GM10266 (cell line): ENCODE measurements around the gene PDZD4.
A peak's percentile ranks its signal among the peaks of the same experiment; 100 is the strongest.

Experiments used
- DNase-seq: peaks from one replicate; pipeline ENCODE4 v3.0.0; 2012; ENCODE audit errors: extremely low spot score
- TF ChIP-seq, protein P1 (sequence below): IDR thresholded peaks from 2 replicates; pipeline ENCODE4 v1.5.1; 2012; ENCODE audit warnings: mild to moderate bottlenecking, low read depth; ENCODE audit not compliant: control insufficient read depth, insufficient read depth; ENCODE audit errors: missing control alignments

PDZD4 gene

DNA sequence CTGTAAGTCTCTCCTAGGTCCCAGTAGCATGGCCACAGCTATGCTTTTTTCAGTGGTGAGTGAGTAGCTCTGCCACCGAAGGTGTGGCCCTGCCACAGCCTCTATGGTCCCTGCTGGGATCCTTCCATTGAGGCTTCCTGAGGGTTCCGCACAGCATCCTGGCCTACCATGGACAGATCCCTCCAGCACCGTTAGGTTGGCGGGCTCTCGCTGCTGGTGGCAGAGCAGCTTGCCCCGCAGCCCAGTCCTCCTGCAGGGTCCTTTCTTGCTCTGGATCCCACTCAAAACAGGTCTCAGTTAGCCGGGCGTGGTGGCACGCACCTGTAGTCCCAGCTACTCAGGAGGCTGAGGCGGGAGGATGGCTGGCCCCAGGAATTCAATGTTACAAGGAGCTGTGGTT lies 2.4 kb upstream of the PDZD4 start:
- DNase-seq: no peak

DNA sequence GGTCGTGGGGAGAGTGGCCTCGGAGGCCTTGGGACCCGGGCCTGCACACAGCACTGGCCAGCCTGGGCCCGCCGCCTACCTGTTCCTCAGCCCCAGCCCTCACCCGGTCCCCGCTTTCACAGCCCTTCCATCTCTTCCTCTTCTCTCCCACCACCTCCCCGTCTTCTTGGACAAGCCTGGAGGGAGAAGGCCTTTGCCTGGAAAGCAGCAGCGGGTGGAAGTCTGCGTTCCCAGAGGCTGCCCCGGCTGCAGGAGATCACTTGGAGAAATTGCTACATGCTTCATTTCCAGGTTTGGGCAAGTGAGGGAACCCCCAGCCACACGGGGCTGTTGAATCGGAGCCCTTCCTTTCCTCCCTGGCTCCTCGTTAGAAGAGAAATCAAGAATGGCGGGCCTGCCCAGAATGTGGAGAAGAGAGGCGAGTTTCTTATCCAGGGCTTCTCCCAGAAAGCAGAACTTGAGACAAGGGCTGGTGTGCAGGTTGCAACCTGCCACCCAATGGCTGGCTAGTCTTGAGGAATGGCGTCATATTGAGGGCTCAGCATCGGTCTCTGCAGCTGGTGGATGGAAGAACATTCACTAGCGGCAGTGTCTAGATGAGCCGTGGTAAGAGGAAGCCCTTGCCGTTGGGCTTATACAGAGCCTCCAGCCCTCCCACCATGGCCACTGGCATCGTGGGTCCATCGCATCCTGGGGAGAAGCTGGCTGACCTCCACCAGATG lies 1.2 kb upstream of the PDZD4 start:
- no peak for DNase-seq
- TF ChIP-seq, protein P1, sequence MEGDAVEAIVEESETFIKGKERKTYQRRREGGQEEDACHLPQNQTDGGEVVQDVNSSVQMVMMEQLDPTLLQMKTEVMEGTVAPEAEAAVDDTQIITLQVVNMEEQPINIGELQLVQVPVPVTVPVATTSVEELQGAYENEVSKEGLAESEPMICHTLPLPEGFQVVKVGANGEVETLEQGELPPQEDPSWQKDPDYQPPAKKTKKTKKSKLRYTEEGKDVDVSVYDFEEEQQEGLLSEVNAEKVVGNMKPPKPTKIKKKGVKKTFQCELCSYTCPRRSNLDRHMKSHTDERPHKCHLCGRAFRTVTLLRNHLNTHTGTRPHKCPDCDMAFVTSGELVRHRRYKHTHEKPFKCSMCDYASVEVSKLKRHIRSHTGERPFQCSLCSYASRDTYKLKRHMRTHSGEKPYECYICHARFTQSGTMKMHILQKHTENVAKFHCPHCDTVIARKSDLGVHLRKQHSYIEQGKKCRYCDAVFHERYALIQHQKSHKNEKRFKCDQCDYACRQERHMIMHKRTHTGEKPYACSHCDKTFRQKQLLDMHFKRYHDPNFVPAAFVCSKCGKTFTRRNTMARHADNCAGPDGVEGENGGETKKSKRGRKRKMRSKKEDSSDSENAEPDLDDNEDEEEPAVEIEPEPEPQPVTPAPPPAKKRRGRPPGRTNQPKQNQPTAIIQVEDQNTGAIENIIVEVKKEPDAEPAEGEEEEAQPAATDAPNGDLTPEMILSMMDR: no peak

More for the DNA sequence above, 2.4 kb upstream of the PDZD4 start:
- TF ChIP-seq, protein P1: no peak

DNA sequence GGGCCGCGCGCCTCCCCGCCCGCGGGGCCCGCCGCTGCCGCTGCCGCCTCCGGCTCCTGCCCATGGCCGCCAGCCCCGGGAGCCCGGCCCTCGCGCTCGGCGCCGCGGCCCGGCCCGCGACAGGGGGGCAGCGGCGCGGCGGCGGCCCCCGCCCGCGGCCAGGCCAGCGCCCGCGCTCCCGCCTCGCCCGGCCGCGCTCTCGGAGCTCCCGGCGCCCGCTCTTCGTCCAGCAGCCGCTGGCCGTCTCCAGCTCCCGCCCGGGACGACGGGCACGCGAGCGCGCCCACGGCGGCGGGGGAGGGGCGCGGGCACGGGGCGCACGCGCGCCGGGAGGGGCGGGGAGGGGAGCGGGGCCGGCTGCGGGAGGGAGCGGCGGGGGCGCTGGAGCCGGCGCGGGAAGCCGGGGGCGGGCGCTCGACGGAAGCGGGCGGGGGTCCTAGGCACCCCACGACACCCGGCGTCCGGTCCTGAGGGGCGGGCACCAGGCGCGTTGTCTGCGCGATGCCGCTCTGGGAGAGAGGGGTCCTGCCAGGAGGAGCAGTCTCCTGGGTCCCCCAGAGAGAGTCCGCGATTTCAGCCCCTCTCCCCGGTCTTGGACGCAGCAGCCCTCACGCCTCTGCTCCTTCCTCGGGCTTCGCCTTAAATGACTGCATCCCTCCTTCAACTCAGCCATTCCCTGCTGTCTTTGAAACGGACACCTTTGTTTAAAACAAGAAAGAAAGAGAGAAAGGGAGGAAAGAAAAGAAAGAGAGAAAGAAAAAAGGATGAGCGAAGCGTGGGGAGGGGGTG lies 490 bp upstream of the PDZD4 start:
- DNase-seq: peak; percentile 26
- TF ChIP-seq, protein P1: no peak

DNA sequence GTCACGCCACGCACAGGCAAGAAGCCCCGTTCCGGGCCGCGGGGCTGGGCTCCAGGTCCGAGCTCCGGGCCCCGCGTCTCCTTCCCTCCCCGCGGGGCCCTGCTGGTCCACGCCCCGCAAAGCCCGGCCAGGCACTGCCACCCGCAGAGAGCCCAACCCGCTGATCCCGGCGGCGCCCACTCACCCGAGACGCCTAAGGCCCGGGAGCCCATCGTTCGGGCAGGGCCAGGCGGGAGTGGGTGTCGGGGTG lies 870 bp downstream of the PDZD4 start:
- peak; percentile 3 for DNase-seq
- TF ChIP-seq, protein P1: no peak

DNA sequence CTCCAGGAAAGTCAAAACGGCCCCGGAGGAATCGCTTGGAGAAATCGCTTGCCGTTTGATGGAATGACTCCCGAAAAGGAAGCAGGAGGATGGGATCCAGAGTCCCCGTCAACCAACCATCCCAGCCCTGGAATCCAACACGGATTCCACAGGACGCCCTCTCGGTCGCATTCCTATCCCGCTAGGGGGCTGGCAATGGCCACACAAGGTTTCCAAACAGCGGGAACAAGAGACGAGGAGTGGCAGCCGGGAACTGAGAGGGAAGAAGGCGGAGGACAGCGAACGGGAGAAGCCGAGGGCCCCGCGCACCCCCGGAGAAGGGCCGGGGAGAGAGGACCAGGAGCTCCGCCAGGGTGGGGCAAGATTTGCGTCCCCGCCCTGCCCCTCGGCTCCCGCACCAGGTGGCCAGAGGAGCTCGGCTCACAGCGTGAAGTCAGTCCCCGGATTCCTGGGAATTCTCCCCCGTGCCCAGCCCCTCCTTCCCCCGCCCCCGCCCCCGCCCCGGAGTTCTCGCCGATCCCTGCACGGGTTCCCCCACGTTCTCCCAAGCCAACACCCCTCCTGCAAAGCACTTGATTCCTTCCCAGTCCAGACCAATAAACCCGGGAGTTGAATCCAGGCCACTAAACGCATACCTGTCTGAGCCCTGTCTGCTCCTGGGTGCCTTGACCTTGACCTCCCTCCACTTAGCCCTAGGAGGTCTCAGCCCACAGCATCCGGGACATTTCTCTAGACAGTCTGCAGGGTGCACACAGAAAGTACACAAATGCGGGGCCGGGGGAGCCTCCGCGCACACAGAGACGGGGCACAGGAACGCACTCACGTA lies 1.4 kb downstream of the PDZD4 start:
- peak; percentile 2 for DNase-seq
- TF ChIP-seq, protein P1: no peak

DNA sequence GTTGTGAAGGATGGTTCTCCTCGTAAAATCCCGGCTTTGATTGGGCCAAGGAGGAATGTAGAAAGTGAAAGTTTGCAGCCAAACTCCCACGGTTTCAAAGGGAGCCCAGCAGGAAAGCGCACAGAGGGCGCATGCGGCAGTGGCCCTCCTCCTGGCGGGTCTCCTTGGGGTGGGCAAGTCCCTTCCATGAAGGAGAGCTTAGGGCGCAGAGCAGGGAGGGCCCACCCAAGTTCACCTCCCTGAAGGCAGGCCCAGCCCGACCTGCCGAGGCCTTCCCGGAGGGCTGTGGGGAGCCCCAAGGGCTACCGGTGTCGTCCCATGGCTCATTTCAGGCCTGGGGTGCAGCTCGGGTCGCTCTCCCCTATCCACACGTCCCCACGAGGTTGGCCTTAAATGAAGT lies 2.0 kb downstream of the PDZD4 start:
- peak; percentile 6 for DNase-seq
- TF ChIP-seq, protein P1: no peak

DNA sequence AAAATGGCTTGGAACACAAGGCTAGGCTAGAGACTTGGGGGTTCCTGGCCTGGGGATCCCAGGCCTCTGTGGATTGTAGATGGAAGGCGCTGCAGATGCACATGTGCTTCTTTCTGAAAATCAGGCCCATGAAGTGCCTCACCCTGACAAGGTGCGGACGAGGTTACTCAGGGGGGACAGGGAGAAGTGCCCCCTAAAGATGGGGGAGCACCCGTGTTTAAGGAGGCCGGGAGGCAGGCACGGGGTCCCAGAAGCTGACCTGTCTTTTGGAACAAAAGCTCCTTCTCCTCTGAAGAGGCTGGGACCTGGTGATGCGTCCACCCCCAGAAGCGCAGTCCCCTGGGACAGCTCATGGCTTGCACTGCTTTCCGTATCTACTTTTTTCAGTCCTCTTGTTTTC lies 2.4 kb downstream of the PDZD4 start:
- TF ChIP-seq, protein P1: no peak
- peak; percentile 5 for DNase-seq
